Pulmonary artery endothelial cell (primary cell): ENCODE measurements around the gene RALY. TPM values are rescaled to one million over a fixed set of nuclear protein-coding genes. Genes with fewer than 3 reads are reported as not detected.
"Not testable (repeated sequence)": the region's sequence is repeated elsewhere in the genome, so short reads cannot be mapped to it uniquely, and the experiment has no call there.

Experiments used
- DNase-seq: peaks from one replicate; pipeline ENCODE4 v3.0.0-alpha.2; 2011; ENCODE audit warnings: low read depth, low spot score
- total RNA-seq: library from RNA; depleted of rRNA; stranded (reverse); fragments of >200 nt; gene quantifications from 2 replicates; pipeline ENCODE4 v1.2.3, GENCODE V29; 2014

Gene RALY
- total RNA-seq, 1 donor from 2014 or later, result 81.2 TPM

DNA sequence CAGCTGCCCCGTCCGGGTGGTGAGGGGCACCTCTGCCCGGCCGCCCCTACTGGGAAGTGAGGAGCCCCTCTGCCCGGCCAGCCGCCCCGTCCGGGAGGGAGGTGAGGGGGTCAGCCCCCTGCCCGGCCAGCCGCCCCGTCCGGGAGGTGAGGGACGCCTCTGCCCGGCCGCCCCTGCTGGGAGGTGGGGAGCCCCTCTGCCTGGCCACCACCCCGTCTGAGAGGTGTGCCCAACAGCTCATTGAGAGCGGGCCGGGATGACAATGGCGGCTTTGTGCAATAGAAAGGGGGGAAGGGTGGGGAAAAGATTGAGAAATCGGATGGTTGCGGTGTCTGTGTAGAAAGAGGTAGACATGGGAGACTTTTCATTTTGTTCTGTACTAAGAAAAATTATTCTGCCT, 139.2 kb downstream of the RALY start:
- not testable (repeated sequence) for DNase-seq

DNA sequence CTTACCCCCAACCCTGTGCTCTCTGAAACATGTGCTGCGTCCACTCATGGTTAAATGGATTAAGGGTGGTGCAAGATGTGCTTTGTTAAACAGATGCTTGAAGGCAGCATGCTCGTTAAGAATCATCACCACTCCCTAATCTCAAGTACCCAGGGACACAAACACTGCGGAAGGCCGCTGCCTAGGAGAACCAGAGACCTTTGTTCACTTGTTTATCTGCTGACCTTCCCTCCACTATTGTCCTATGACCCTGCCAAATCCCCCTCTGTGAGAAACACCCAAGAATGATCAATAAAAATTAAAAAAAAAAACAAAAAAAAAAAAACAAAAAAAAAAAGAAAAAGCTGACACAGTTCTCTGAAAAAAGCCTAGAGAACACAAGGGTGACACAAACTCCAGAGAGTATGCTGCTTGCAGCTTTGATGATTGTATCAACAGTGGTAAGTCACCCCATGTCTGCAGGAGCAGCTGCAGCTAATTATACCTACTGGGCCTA, 139.7 kb downstream of the RALY start:
- DNase-seq, result not testable (repeated sequence)

Other genes starting within 250 kb of the RALY start
- 48.8 and 52.8 TPM in 2 replicates for gene CHMP4B, start 182.6 kb upstream of the RALY start, total RNA-seq
- gene EIF2S2, start 118.3 kb downstream of the RALY start, total RNA-seq, result 133 and 138 TPM in 2 replicates
- not detected in 2 replicates for gene ASIP, start 247.5 kb downstream of the RALY start, total RNA-seq